Activated effector memory CD4-positive, alpha-beta T cell treated with anti-CD3 and anti-CD28 coated beads, Interleukin-2, amount 50 U/mL, for 16 hours (primary cell): ENCODE data around the gene AARS2.
"Not testable (repeated sequence)": the region's sequence is repeated elsewhere in the genome, so short reads cannot be mapped to it uniquely, and the experiment has no call there.

Experiments
- DNase-seq: peaks from one replicate; pipeline ENCODE4 v3.0.0-alpha.2; 2020

AARS2 gene

GRCh38 chr6:44328203-44328602 is 15.1 kb upstream of the AARS2 start:
- not testable (repeated sequence) for DNase-seq

- no peak for DNase-seq
Observed at GRCh38 chr6:44327760-44328159, 14.6 kb upstream of the AARS2 start.

GRCh38 chr6:44327096-44327495 is 13.9 kb upstream of the AARS2 start:
- DNase-seq = no peak

- no peak for DNase-seq
Observed at GRCh38 chr6:44321210-44321609, 8.1 kb upstream of the AARS2 start.

- DNase-seq = not testable (repeated sequence)
Observed at GRCh38 chr6:44317136-44317631, 4.0 kb upstream of the AARS2 start.

GRCh38 chr6:44316481-44316880 is 3.3 kb upstream of the AARS2 start:
- no peak for DNase-seq

GRCh38 chr6:44315951-44316350 is 2.8 kb upstream of the AARS2 start:
- no peak for DNase-seq

GRCh38 chr6:44315516-44315915 is 2.4 kb upstream of the AARS2 start:
- DNase-seq = no peak

GRCh38 chr6:44314657-44315056 is 1.5 kb upstream of the AARS2 start:
- DNase-seq = not testable (repeated sequence)

GRCh38 chr6:44311767-44312166 is 1.4 kb downstream of the AARS2 start:
- DNase-seq = no peak

- no peak for DNase-seq
Observed at GRCh38 chr6:44311304-44311703, 1.8 kb downstream of the AARS2 start.

- DNase-seq = no peak
Observed at GRCh38 chr6:44310241-44310640, 2.9 kb downstream of the AARS2 start.

- DNase-seq = no peak
Observed at GRCh38 chr6:44309631-44310030, 3.5 kb downstream of the AARS2 start.

GRCh38 chr6:44309092-44309491 is 4.1 kb downstream of the AARS2 start:
- no peak for DNase-seq

GRCh38 chr6:44307217-44307616 is 5.9 kb downstream of the AARS2 start:
- no peak for DNase-seq

GRCh38 chr6:44306710-44307109 is 6.4 kb downstream of the AARS2 start:
- DNase-seq = no peak

GRCh38 chr6:44305200-44305725 is 7.9 kb downstream of the AARS2 start:
- DNase-seq = no peak

GRCh38 chr6:44304282-44305199 is 8.6 kb downstream of the AARS2 start:
- peak; percentile 79 for DNase-seq

- DNase-seq = no peak
Observed at GRCh38 chr6:44303842-44304241, 9.3 kb downstream of the AARS2 start.

- DNase-seq = no peak
Observed at GRCh38 chr6:44302856-44303255, 10.3 kb downstream of the AARS2 start.

- DNase-seq = peak; percentile 17
Observed at GRCh38 chr6:44301782-44302564, 11.2 kb downstream of the AARS2 start.

GRCh38 chr6:44301106-44301505 is 12.0 kb downstream of the AARS2 start:
- DNase-seq = no peak

GRCh38 chr6:44300292-44300823 is 12.8 kb downstream of the AARS2 start:
- peak; percentile 58 for DNase-seq
